Right atrium auricular region (tissue), 2 donors: ENCODE results near the gene LENG1. TPM values are rescaled to one million over a fixed set of nuclear protein-coding genes. Genes with fewer than 3 reads are reported as not detected.

Experiments
- DNase-seq: peaks from one replicate; pipeline ENCODE4 v3.0.0-alpha.2; 2019; ENCODE audit warnings: low spot score
- H3K27ac ChIP-seq, 2 donors: fragments of 200-600 bp; sonication (generic); 1 replicate in 1 of 2; 2 replicates in 1 of 2; pipeline ENCODE4 v1.5.1; 2016 to 2019
- H3K27me3 ChIP-seq, 2 donors: fragments of 200-600 bp; sonication (generic); one replicate each; pipeline versions ENCODE4 v1.5.1 to v1.6.0; 2017 to 2019
- H3K36me3 ChIP-seq: fragments of 200-600 bp; sonication (generic); one replicate; pipeline ENCODE4 v1.5.1; 2016
- H3K4me1 ChIP-seq, 2 donors: fragments of 200-600 bp; sonication (generic); one replicate each; pipeline versions ENCODE4 v1.5.1 to v1.6.0; 2017 to 2019
- H3K4me3 ChIP-seq, 2 donors: fragments of 200-600 bp; sonication (generic); 1 replicate in 1 of 2; 2 replicates in 1 of 2; pipeline ENCODE4 v1.5.1; 2017 to 2019; ENCODE audit warnings: mild to moderate bottlenecking in 1 of 2, moderate library complexity in 1 of 2
- H3K9me3 ChIP-seq, 2 donors: fragments of 200-600 bp; sonication (generic); one replicate each; pipeline ENCODE4 v1.5.1; 2019
- total RNA-seq, 2 donors: library from RNA; depleted of rRNA; stranded (reverse); fragments of >200 nt; gene quantifications; one replicate each; pipeline ENCODE4 v1.1.0, GENCODE V29; 2016
- TF ChIP-seq, protein P1 (sequence below), 2 donors: fragments of 200-600 bp; sonication (generic); IDR thresholded peaks; one replicate each; pipeline ENCODE4 v1.5.1; 2019; ENCODE audit warnings: antibody characterized with exemption in 2 of 2

LENG1 gene
- total RNA-seq, 2 donors from 2014 or later: 6.3 to 10.0 TPM

- no peaks in the 10 kb centered on the region for H3K27me3 ChIP-seq
- H3K4me3 ChIP-seq: no peak overlapping the region
- DNase-seq: no peak
- peaks cover 25% of the 10 kb centered on the region for H3K36me3 ChIP-seq
- H3K9me3 ChIP-seq: no peaks in the 10 kb centered on the region
- H3K27ac ChIP-seq: no peak overlapping the region
- TF ChIP-seq, protein P1, sequence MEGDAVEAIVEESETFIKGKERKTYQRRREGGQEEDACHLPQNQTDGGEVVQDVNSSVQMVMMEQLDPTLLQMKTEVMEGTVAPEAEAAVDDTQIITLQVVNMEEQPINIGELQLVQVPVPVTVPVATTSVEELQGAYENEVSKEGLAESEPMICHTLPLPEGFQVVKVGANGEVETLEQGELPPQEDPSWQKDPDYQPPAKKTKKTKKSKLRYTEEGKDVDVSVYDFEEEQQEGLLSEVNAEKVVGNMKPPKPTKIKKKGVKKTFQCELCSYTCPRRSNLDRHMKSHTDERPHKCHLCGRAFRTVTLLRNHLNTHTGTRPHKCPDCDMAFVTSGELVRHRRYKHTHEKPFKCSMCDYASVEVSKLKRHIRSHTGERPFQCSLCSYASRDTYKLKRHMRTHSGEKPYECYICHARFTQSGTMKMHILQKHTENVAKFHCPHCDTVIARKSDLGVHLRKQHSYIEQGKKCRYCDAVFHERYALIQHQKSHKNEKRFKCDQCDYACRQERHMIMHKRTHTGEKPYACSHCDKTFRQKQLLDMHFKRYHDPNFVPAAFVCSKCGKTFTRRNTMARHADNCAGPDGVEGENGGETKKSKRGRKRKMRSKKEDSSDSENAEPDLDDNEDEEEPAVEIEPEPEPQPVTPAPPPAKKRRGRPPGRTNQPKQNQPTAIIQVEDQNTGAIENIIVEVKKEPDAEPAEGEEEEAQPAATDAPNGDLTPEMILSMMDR (IDR thresholded peaks at IDR 0.05): no peak
- peaks cover 0 to 21% of the 10 kb centered on the region in 2 donors for H3K4me1 ChIP-seq
These were observed 25.4 kb downstream of the LENG1 start for GRCh38 chr19:54133957-54134590.

DNA sequence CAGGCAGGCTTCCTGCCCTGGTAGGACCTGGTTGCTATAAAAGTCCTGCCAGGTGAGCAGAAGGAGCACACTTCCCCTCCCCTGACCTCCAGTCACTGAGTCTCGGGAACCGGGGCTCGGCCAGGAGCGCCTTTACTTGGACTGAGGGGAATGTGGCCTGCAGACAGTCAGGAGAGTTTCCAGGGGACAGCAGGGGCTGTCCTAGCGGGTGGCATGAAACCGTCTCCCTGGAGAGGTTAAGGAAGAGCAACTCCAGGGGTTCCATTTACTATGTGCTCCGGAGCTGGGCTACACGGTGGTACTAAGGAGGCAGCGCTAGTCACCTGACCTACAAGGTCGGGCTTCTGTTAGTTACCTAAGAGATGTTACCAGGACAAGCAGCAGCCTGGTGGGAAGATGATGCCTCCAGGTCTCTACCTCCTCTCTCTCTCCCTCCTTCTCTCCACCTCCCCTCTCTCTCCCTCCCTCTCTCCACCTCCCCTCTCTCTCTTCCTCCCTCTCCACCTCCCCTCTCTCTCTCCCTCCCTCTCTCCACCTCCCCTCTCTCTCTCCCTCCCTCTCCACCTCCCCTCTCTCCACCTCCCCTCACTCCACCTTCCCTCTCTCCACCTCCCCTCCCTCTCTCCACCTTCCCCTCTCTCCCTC is 26.1 kb downstream of the LENG1 start:
- DNase-seq: no peak
- Histone ChIP-seq H3K27ac (no peak overlapping the region), H3K4me3 (no peak overlapping the region), H3K9me3 (no peaks in the 10 kb centered on the region), H3K27me3 (no peaks in the 10 kb centered on the region), H3K36me3 (peaks cover 31% of the 10 kb centered on the region), H3K4me1 (peaks cover 0 to 15% of the 10 kb centered on the region in 2 donors)
- TF ChIP-seq, protein P1 (IDR thresholded peaks at IDR 0.05): no peak

DNA sequence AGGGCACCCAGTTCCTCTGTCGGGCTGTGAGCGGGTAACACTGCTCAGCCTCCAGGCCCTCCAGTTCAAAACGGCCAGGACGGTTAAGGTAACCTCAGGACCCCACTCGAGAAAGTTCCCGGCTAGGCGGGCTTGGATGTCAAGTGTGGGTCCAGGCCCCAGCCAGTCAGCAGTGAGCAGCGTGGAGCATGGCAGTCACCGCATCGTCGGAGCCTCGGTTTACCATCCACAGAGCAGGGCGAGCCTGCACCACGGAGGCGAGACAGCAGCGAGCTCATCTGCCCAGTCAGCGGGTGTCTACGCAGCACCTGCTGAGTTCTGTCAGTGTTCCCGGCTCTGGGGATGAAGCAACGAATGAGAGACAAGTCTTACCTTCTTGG is 29.9 kb downstream of the LENG1 start:
- Histone ChIP-seq H3K9me3 (no peaks in the 10 kb centered on the region), H3K27me3 (no peaks in the 10 kb centered on the region), H3K4me1 (no peaks in the 10 kb centered on the region), H3K4me3 (no peak overlapping the region), H3K36me3 (peaks cover 67% of the 10 kb centered on the region), H3K27ac (no peak overlapping the region)
- TF ChIP-seq, protein P1 (IDR thresholded peaks at IDR 0.05): no peak
- DNase-seq: no peak

GRCh38 chr19:54128796-54129616 is 30.5 kb downstream of the LENG1 start:
- no peak overlapping the region for H3K27ac ChIP-seq
- no peak overlapping the region for H3K4me3 ChIP-seq
- H3K9me3 ChIP-seq: no peaks in the 10 kb centered on the region
- TF ChIP-seq, protein P1 (IDR thresholded peaks at IDR 0.05): no peak
- no peaks in the 10 kb centered on the region for H3K27me3 ChIP-seq
- H3K36me3 ChIP-seq: peaks cover 73% of the 10 kb centered on the region
- H3K4me1 ChIP-seq: no peaks in the 10 kb centered on the region
- DNase-seq: no peak

GRCh38 chr19:54128441-54128725 is 31.1 kb downstream of the LENG1 start:
- Histone ChIP-seq H3K36me3 (peaks cover 79% of the 10 kb centered on the region), H3K27ac (no peak overlapping the region), H3K4me3 (no peak overlapping the region), H3K4me1 (no peaks in the 10 kb centered on the region), H3K27me3 (no peaks in the 10 kb centered on the region), H3K9me3 (no peaks in the 10 kb centered on the region)
- DNase-seq: no peak
- TF ChIP-seq, protein P1 (IDR thresholded peaks at IDR 0.05): no peak
